DMS53 treated with DMSO at 0.1 percent for 48 hours (cell line): ENCODE data around the gene SMIM35.
"Not testable (repeated sequence)": the region's sequence is repeated elsewhere in the genome, so short reads cannot be mapped to it uniquely, and the experiment has no call there.

Experiments used
- DNase-seq: peaks from one replicate; lab custom pipeline; 2025; ENCODE audit not compliant: unreplicated experiment; lab: John Stamatoyannopoulos, UW

Gene SMIM35

DNA sequence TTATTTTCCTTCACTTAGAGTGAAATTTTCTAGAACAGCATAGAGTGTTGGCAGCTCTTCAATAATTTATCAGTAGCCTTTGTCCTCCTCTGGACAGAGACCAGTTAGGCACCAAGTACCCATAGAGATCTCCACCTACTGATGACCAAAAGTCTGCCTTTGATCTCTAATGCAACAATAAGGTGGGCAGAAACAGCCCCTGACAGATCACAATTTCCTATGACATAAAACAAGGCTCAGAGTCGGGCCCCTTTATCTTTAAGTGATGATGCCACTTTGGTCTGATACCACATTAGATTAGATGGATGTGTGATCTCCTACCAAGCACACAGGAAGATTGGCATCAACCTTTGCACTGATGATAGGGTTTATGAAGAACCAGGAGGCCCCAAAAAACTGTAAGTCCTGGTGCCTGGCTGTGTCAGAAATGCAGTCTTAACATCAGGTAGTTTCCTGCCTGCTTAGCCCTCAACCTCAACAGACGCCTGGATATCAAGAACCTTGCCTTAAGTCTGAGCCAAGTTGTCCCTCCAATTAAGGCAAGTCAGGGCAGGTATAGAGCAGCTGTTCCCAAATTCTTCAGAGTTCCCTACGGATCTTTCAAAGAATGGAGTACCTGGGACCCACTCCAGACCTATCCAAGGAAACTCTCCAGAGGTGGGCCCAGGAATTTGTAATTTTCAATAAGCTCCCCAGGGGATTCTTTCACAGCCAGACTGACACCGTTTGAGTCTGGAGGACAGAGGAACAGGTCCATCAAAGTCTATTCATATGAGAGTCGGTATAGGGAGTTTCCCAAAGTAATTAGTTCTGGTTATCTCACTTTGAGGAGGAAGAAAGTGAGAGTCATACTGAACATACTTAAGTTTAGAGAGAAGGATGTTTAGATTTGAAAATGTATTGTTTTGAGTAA lies 40.5 kb downstream of the SMIM35 start:
- no peak for DNase-seq

- DNase-seq, result no peak
These were observed 41.6 kb downstream of the SMIM35 start for GRCh38 chr11:118045191-118045590.

- no peak for DNase-seq
These were observed 44.0 kb downstream of the SMIM35 start for GRCh38 chr11:118042796-118043195.

GRCh38 chr11:118042141-118042540 lies 44.6 kb downstream of the SMIM35 start:
- no peak for DNase-seq

- no peak for DNase-seq
These were observed 53.3 kb downstream of the SMIM35 start for GRCh38 chr11:118033443-118033842.

DNA sequence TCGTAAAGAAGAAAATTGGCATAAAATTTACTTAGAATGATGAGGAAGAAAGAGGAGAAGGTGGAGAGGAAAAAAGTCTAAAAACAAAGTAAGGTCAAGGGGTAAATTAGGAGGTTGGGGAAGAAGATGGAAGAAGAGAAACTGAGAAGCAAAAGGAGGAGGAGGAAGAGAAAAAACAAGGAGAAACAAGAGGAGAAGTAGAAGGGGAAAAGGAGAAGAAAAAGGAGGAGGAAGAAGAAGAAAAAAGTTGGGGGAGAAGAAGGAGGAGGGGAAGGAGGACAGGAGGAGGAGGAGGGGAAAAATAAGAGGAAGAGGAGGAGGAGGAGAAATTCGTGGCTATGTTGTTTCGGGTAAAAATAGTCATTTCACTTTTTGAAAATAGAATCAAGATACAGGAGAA lies 58.1 kb downstream of the SMIM35 start:
- DNase-seq, result no peak

DNA sequence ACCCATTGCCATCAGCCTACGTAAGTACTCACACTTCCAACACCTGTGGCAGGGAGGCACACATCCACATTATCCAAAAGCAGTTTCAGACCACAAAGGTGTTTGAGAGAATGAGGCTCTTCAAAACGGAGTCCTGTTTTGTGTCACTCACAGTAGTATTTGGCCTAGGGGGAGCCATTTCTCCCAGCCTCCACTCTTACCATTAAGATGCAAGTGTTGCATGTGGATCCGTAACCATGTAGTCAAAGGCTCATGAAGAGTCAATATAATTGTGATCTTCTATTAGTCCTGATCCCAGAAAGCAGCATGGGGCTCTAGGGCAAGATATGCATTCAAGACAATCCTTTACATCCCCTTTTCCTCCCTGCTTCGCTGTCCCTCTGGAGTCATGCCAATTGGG lies 59.1 kb downstream of the SMIM35 start:
- no peak for DNase-seq

DNA sequence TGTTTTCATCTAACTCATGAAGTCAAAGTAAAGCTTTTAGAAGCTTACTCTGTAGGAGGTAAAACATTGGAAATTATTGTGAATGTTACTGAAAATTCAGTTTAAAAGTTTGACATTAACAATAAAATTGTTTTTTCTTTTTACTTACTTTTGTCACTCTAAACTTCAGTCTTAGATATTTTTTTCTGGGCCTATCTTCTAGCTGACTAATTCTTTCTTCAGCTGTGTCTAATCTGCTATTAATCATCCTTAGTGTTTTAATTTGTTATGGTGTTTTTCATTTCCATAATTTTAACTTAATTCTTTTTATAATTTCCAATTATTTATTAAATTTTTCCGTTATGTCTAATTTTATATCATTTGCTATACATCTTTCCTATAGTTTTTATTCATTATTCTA lies 65.6 kb downstream of the SMIM35 start:
- DNase-seq, result no peak

DNA sequence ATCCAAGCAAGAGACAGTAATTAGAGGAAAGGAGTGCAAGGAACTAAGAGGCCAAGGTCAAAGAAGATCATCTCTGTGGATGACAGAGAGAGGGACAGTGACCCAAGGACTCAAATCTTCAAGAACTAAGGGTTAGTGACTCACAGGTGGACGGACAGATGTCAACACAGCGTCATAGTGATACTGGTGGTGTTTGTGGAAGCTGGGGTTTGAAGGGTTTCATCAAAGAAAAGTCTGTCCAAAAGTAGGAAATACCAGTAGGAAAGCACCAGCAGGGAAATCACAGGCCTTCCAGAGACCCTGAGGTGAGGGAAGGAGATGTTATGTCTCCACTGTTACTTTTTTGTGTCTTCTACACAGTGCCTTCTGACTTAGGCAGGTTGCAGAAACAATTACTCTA lies 68.4 kb downstream of the SMIM35 start:
- no peak for DNase-seq

DNA sequence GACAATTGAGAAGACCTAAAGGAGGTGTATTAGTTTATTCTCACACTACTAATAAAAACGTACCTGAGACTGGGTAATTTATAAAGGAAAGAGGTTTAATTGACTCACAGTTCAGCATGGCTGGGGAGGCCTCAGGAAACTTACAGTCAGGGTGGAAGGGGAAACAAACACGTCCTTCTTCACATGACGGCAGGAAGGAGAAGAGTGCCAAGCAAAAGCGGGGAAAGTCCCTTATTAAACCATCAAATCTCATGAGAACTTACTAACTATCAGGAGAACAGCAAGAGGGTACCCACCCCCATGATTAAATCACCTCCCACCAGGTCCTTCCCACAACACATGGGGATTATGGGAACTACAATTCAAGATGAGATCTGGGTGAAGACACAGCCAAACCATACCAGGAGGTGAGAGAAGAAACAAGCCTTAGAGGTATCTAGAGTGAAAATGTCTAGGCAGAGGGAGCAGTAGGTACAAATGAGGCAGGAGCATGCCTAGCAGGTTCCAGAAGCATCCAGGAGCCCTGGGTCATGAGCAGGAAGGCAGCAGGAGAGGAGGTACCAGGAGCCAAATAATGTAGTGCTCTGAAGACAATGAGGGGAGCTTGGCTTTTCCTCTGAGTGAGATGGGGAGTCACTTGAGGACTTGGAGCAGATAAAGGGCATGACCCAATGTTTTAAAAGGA lies 69.0 kb downstream of the SMIM35 start:
- no peak for DNase-seq

GRCh38 chr11:118017111-118017510 lies 69.7 kb downstream of the SMIM35 start:
- no peak for DNase-seq

DNA sequence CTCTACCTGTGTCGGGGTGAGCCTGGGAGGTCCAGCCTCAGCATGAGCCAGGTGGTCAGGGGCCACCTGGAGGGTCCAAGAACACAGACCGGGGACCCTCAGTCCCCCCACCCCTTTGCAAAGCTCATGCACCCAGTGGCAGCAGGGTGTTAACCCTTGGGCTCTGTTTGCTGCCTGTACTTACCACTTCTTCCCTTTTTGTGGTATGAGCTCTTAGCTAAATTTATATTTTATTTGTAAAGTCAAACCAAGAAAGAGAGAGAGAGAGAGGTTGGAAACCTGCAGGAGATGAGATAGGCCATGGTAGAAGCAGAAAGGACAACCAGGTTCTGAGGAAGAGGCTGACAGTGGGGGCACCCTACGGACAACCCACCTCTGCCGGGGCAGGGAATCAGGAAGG lies 70.7 kb downstream of the SMIM35 start:
- no peak for DNase-seq

- no peak for DNase-seq
These were observed 71.3 kb downstream of the SMIM35 start for GRCh38 chr11:118015385-118015841.

DNA sequence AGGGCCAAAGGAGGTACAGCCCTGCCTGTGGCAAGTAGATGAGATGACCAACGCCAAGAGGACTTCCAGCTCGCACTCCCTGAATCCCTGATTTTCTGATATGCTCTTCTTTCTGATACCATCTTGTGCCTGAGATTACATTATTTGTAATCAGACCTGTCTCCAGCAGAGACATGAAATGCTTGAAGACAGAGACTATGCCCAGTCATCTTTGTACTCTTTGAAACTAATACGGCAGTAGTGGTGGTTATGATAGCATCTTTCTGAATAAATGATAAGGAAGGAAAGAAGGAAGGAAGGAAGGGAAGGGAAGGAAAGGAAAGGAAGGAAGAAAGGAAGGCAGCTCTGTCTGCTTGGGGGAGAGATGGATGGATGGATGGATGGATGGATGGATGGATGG lies 72.7 kb downstream of the SMIM35 start:
- DNase-seq, result no peak

GRCh38 chr11:118012083-118012669 lies 74.6 kb downstream of the SMIM35 start:
- peak; percentile 37 for DNase-seq

DNA sequence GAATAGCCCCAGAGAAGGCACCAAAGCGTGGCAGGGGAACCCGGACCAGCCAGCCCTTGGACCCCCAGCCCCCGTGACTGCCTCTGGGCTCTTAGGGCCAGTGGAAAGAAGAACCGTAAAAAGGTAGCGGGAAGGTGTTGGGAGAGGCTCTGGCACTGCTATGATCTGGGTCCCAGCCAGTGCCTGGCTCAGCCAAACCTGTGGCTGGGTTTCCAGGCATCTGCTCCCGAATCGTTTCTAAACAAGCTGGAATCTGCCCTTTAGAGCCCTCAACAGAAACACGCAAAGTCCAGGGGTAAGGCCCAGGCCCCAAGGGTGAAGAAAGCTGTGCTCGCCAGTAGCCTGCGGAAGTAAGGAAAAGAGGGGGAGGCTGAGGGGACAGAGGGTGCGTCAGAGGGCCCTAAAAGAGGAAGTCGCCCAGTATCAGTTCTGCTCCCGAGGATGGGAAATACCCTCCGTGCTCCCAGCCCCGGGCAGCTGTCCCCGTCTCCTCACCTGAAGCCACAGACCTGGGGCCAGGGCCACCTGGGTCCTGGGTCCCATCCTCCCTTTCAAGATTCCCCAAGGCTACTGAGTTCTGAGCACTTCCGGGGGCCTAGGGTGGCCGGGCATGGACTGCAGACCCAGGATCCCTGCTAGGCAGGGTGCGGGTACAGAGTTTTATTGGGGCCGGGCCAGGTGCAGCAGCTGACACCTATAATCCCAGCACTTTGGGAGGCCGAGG lies 75.9 kb downstream of the SMIM35 start:
- DNase-seq, result no peak

GRCh38 chr11:118009864-118010737 lies 76.7 kb downstream of the SMIM35 start:
- no peak for DNase-seq

GRCh38 chr11:118008271-118008911 lies 78.4 kb downstream of the SMIM35 start:
- no peak for DNase-seq

DNA sequence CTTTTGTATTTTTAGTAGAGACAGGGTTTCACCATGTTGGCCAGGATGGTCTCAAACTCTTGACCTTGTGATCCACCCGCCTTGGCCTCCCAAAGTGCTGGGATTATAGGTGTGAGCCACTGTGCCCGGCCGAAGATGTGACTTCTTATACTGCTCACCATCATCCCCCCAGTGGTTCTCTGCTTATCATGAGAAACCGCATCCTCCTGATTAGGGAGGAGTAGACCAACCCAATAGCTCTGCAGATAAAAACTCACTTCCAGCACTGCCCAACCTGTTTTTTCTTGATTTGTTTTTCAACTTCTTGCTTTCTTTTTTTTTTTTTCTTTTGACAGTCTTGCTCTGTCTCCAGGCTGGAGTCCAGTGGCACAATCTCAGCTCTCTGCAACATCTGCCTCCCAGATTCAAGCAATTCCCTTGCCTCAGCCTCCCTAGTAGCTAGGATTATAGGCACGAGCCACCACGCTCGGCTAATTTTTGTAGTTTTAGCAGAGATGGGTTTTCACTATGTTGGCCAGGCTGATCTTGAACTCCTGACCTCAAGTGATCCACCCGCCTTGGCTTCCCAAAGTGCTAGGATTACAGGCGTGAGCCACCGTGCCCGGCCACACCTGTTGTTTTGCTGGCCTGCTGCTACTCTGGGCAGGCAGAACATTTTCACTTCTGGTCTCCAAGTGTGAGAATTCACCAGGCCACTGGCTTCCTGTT lies 79.0 kb downstream of the SMIM35 start:
- DNase-seq, result not testable (repeated sequence)
